Mesenchymal stem cell (in vitro differentiated cells and primary cell): ENCODE results near the gene ARGLU1.

ENCODE experiments used
- DNase-seq: peaks from one replicate; pipeline ENCODE4 v3.0.0-alpha.2; 2013
- H2AFZ ChIP-seq: one replicate; pipeline ENCODE4 v1.6.1; 2013; ENCODE audit warnings: low read depth, mild to moderate bottlenecking, control low read depth, inconsistent platforms, low read length, moderate library complexity
- H2AK5ac ChIP-seq: 2 replicates; pipeline ENCODE4 v1.6.1; 2013; ENCODE audit warnings: low read length, moderate library complexity, mild to moderate bottlenecking, inconsistent platforms; ENCODE audit not compliant: severe bottlenecking
- H2BK120ac ChIP-seq: one replicate; pipeline ENCODE4 v1.6.1; 2013; ENCODE audit warnings: low read depth, mild to moderate bottlenecking, inconsistent platforms, low read length, moderate library complexity
- H2BK12ac ChIP-seq, 2 experiments: one replicate each; pipeline ENCODE4 v1.6.1; 2013; ENCODE audit warnings: inconsistent platforms in 2 of 2, low read length in 2 of 2, mild to moderate bottlenecking in 2 of 2, moderate library complexity in 2 of 2, control low read depth in 1 of 2
- H2BK15ac ChIP-seq: one replicate; pipeline ENCODE4 v1.6.1; 2013; ENCODE audit warnings: mild to moderate bottlenecking, low read depth, inconsistent platforms; ENCODE audit not compliant: poor library complexity, severe bottlenecking
- H2BK5ac ChIP-seq: 2 replicates; pipeline ENCODE4 v1.6.1; 2013; ENCODE audit warnings: low read depth, mild to moderate bottlenecking, low read length, control low read depth, inconsistent platforms; ENCODE audit not compliant: poor library complexity, severe bottlenecking
- H3K14ac ChIP-seq, 2 experiments: one replicate each; pipeline ENCODE4 v1.6.1; 2013; ENCODE audit warnings: inconsistent platforms in 2 of 2, low read length in 2 of 2, control low read depth in 1 of 2, mild to moderate bottlenecking in 1 of 2, moderate library complexity in 1 of 2
- H3K18ac ChIP-seq, 2 experiments: one replicate each; pipeline ENCODE4 v1.6.1; 2013; ENCODE audit warnings: inconsistent platforms in 2 of 2, low read length in 2 of 2, control low read depth in 1 of 2, low read depth in 1 of 2, mild to moderate bottlenecking in 1 of 2
- H3K23ac ChIP-seq, 2 experiments: one replicate each; pipeline ENCODE4 v1.6.1; 2013; ENCODE audit warnings: inconsistent platforms in 2 of 2, low read length in 2 of 2, mild to moderate bottlenecking in 2 of 2, moderate library complexity in 2 of 2, control low read depth in 1 of 2
- H3K27ac ChIP-seq: 2 replicates; pipeline ENCODE4 v1.5.1; 2013; ENCODE audit warnings: mild to moderate bottlenecking, moderate library complexity, low read length, control low read depth, inconsistent platforms; ENCODE audit not compliant: poor library complexity, severe bottlenecking
- H3K27me3 ChIP-seq, 2 experiments: 2 replicates each; pipeline versions ENCODE4 v1.6.1 to v1.7.0; 2013; ENCODE audit warnings: low read length in 2 of 2, mild to moderate bottlenecking in 2 of 2, moderate library complexity in 2 of 2, control low read depth in 1 of 2, inconsistent platforms in 1 of 2; ENCODE audit not compliant: control insufficient read depth in 1 of 2, insufficient read depth in 1 of 2
- H3K36me3 ChIP-seq, 2 experiments: 2 replicates each; pipeline versions ENCODE4 v1.6.1 to v1.7.0; 2013; ENCODE audit warnings: low read length in 2 of 2, control low read depth in 1 of 2, inconsistent platforms in 1 of 2, low read depth in 1 of 2, mild to moderate bottlenecking in 1 of 2; ENCODE audit not compliant: insufficient read depth in 2 of 2, control insufficient read depth in 1 of 2
- H3K4ac ChIP-seq, 2 experiments: one replicate each; pipeline ENCODE4 v1.6.1; 2013; ENCODE audit warnings: inconsistent platforms in 2 of 2, low read length in 2 of 2, mild to moderate bottlenecking in 2 of 2, moderate library complexity in 2 of 2, control low read depth in 1 of 2, low read depth in 1 of 2
- H3K4me1 ChIP-seq: 2 replicates; pipeline ENCODE4 v1.6.1; 2013; ENCODE audit warnings: low read depth, low read length, control low read depth; ENCODE audit not compliant: control insufficient read depth, insufficient read depth
- H3K4me2 ChIP-seq: 2 replicates; pipeline ENCODE4 v1.6.1; 2013; ENCODE audit warnings: low read length, mild to moderate bottlenecking, inconsistent platforms; ENCODE audit not compliant: poor library complexity, severe bottlenecking
- H3K4me3 ChIP-seq, 2 experiments: 2 replicates each; pipeline versions ENCODE4 v1.5.1 to v1.7.0; 2013; ENCODE audit warnings: low read length in 2 of 2, mild to moderate bottlenecking in 2 of 2, control low read depth in 1 of 2, low read depth in 1 of 2; ENCODE audit not compliant: insufficient read depth in 1 of 2
- H3K79me1 ChIP-seq: replicated peaks from 2 replicates; pipeline ENCODE4 v1.6.1; 2013; ENCODE audit warnings: mild to moderate bottlenecking, control low read depth, low read length, inconsistent platforms; ENCODE audit not compliant: poor library complexity, severe bottlenecking
- H3K9ac ChIP-seq: 2 replicates; pipeline ENCODE4 v1.7.0; 2013; ENCODE audit warnings: mild to moderate bottlenecking, low read length, moderate library complexity
- H3K9me3 ChIP-seq: 2 replicates; pipeline ENCODE4 v1.7.0; 2013; ENCODE audit warnings: mild to moderate bottlenecking, low read length; ENCODE audit not compliant: control insufficient read depth
- H4K8ac ChIP-seq: one replicate; pipeline ENCODE4 v1.6.1; 2013; ENCODE audit warnings: inconsistent platforms, mild to moderate bottlenecking, low read length, moderate library complexity
- H4K91ac ChIP-seq: one replicate; pipeline ENCODE4 v1.6.1; 2013; ENCODE audit warnings: mild to moderate bottlenecking, low read length, inconsistent platforms
- WGBS: methylation state at CpG from one replicate; pipeline ENCODE4 v1.1.7; 2013; ENCODE audit warnings: mixed read lengths; 5-methylcytosine and 5-hydroxymethylcytosine counted together

Gene ARGLU1

DNA sequence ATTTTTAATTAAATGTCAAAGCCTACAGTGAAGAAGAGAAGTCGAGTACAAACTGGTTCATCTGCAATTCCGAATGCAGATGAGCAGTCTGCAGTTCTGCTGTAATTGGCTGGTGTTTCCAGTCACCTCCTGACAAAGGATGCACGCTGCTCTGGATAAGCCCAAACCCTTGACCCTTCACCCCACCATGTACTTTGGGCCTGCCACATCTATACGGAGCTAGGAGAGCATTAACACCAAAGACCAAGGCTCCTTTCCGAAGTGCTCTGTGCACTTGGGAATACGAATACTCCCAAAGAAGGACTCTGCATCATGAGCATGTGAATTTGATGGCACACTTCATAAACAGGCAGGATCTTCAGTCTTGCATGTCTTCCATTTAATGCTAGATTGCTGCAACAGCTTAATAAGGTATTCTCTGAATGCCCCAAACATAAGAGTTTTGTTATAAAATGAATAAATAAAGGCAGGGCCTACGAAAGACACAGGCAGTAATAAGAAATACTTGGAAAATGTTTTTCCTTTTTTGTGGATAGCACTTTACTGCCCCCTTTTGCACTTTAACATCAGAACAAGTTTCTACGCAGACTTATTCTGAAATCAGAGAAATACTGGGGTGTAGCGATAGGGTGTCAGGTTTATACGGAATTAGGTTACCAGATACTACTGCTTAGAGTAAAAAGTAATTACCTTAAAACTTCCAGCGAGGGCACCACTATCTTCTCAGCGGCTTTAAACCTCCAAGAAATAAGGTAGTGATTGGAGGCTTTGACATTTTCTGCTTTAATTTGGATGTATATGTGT lies 47.5 kb downstream of the ARGLU1 start:
- Histone ChIP-seq H3K27me3 (no peaks in the 10 kb centered on the region), H2BK120ac (no peak overlapping the region), H3K36me3 (peaks cover 0 to 6% of the 10 kb centered on the region in 2 experiments), H3K18ac (peak overlapping the region; percentile 13 to 82), H3K9ac (no peak overlapping the region), H2AK5ac (no peak overlapping the region), H2AFZ (no peak overlapping the region), H4K8ac (peak overlapping the region; percentile 88), H4K91ac (peak overlapping the region; percentile 40), H3K4me1 (peaks cover 16% of the 10 kb centered on the region), H3K4me2 (no peak overlapping the region), H3K27ac (no peak overlapping the region), H3K79me1 (peaks cover 4% of the 10 kb centered on the region), H3K14ac (no peak overlapping the region), H2BK5ac (no peak overlapping the region), H2BK15ac (no peak overlapping the region), H3K23ac (no peak overlapping the region), H3K4me3 (no peak overlapping the region), H3K9me3 (no peaks in the 10 kb centered on the region), H2BK12ac (peak overlapping the region; percentile 7 to 43), H3K4ac (no peak overlapping the region)
- WGBS = 75% methylated on average over 8 of the region's 12 CpGs
- DNase-seq = peak; percentile 51

DNA sequence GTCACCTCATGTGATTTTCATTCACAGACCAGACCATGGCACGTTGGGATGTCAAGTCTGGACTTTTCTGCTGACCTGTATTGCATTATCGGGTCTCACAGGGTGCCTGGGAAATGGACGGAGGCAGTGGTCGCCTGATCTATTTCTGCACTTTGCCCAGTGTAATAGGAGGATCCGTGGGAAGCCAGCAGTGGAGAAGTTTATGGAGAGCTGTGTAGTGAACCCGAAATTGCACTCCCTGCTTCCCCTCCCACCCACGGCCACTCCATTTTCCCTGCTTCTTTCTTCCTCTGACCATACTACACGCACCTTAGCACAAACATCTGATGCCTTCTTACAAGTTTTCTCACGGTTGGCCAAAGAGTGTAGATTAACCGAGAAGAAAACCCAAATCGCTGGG lies 49.4 kb downstream of the ARGLU1 start:
- H3K4me3 ChIP-seq = no peak overlapping the region
- peak overlapping the region; percentile 21 for H2AK5ac ChIP-seq
- no peak overlapping the region for H4K8ac ChIP-seq
- H3K4me2 ChIP-seq = no peak overlapping the region
- H2BK5ac ChIP-seq = no peak overlapping the region
- no peak overlapping the region for H3K23ac ChIP-seq
- no peak overlapping the region for H3K4ac ChIP-seq
- H3K18ac ChIP-seq = no peak overlapping the region
- no peaks in the 10 kb centered on the region for H3K27me3 ChIP-seq
- no peak overlapping the region for H2BK120ac ChIP-seq
- no peak overlapping the region for H3K9ac ChIP-seq
- H3K36me3 ChIP-seq = peaks cover 0 to 5% of the 10 kb centered on the region in 2 experiments
- H2BK15ac ChIP-seq = no peak overlapping the region
- DNase-seq = no peak
- no peak overlapping the region for H2AFZ ChIP-seq
- no peak overlapping the region for H4K91ac ChIP-seq
- H3K79me1 ChIP-seq = peaks cover 4% of the 10 kb centered on the region
- no peak overlapping the region for H3K27ac ChIP-seq
- peaks cover 14% of the 10 kb centered on the region for H3K4me1 ChIP-seq
- H3K14ac ChIP-seq = no peak overlapping the region
- peak overlapping the region; percentile 16 to 61 for H2BK12ac ChIP-seq
- WGBS = 93% methylated on average over 11 of the region's 11 CpGs
- no peaks in the 10 kb centered on the region for H3K9me3 ChIP-seq

DNA sequence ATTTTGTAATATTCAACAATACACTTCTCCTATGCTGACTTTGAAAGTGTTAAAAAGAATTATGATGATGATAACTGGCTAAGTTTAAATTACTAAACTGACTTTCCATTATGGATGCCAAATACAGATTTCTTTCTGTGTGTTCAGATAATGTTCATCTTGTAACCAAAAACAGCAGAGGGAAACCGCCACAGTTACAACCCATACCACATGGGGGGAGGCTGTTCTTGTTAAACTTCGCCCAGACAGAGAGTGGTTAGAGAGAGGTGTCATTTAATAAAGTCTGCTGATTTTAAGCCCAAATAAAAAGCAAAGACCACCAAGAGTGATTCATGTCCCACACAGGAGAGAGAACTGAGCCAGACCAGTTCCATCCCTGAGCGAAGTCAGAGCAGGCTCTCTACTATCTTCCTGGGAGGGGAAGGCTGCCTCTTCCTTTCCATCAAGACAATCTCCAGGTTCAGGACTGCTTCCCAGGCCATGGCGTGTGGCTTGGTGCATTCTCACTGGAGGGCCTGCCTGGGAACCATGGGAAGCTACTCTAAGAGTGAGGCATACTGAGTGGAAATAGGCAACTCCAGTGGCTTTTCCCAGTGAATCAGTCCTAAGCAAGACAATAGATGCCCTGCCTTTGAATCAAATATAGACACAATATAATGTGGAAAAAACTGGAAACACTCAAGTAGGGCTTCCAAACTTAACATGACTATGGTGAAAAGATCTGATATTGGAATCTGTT lies 50.7 kb downstream of the ARGLU1 start:
- WGBS = 100% methylated on average over 3 of the region's 4 CpGs

DNA sequence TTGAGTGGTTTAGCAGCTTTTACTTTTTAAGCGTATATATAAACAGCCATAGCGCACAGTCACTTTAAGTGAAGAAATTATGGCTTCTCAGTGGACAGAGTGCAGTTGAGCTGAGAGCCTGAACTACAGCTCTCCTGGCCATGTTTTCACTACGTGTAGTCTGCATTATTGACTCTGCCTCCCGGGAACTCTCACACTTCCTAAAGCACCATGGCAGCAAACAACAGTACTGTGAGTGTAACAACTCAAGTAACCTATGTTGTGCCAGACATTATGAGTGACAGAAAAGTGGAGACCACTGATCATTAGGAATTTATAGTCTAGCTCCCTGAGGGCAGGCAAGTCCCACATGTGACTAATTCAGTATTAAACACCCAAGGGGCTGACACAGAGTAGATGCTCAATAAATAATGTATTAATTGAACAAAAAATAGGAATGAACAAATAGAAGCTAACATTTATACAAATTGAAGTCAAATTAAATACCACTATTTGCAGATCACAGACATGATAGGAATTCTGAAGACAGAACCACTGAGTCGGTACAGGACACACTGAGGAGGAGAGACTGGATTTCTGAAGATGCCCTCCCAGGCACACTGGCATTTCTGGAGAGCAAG lies 52.2 kb downstream of the ARGLU1 start:
- 90% methylated on average over 5 of the region's 5 CpGs for WGBS
- H3K9me3 ChIP-seq = no peaks in the 10 kb centered on the region
- H3K14ac ChIP-seq = no peak overlapping the region
- peaks cover 3% of the 10 kb centered on the region for H3K79me1 ChIP-seq
- H2BK15ac ChIP-seq = no peak overlapping the region
- H2BK5ac ChIP-seq = no peak overlapping the region
- no peak overlapping the region for H3K9ac ChIP-seq
- no peak overlapping the region for H2AFZ ChIP-seq
- H2BK120ac ChIP-seq = no peak overlapping the region
- peak overlapping the region; percentile 59 for H4K8ac ChIP-seq
- H3K4ac ChIP-seq = no peak overlapping the region
- peaks cover 0 to 10% of the 10 kb centered on the region in 2 experiments for H3K36me3 ChIP-seq
- no peak overlapping the region for H4K91ac ChIP-seq
- H3K4me3 ChIP-seq = no peak overlapping the region
- DNase-seq = no peak
- H2AK5ac ChIP-seq = no peak overlapping the region
- H2BK12ac ChIP-seq = no peak overlapping the region
- H3K4me1 ChIP-seq = peaks cover 9% of the 10 kb centered on the region
- no peak overlapping the region for H3K23ac ChIP-seq
- peak overlapping the region; percentile 28 to 69 for H3K18ac ChIP-seq
- no peaks in the 10 kb centered on the region for H3K27me3 ChIP-seq
- no peak overlapping the region for H3K27ac ChIP-seq
- H3K4me2 ChIP-seq = no peak overlapping the region

More for the DNA sequence above, 50.7 kb downstream of the ARGLU1 start:
- no peak overlapping the region for H3K4me3 ChIP-seq
- H3K9ac ChIP-seq = no peak overlapping the region
- no peak overlapping the region for H4K91ac ChIP-seq
- no peaks in the 10 kb centered on the region for H3K9me3 ChIP-seq
- H2BK120ac ChIP-seq = peak overlapping the region; percentile 54
- H3K18ac ChIP-seq = no peak overlapping the region
- peaks cover 3% of the 10 kb centered on the region for H3K79me1 ChIP-seq
- DNase-seq = no peak
- no peak overlapping the region for H2BK5ac ChIP-seq
- H3K4me2 ChIP-seq = no peak overlapping the region
- H2AFZ ChIP-seq = no peak overlapping the region
- H4K8ac ChIP-seq = peak overlapping the region; percentile 32
- H2BK12ac ChIP-seq = no peak overlapping the region
- H3K27me3 ChIP-seq = no peaks in the 10 kb centered on the region
- H2BK15ac ChIP-seq = no peak overlapping the region
- H3K23ac ChIP-seq = no peak overlapping the region
- no peak overlapping the region for H2AK5ac ChIP-seq
- peaks cover 8% of the 10 kb centered on the region for H3K4me1 ChIP-seq
- peaks cover 0 to 5% of the 10 kb centered on the region in 2 experiments for H3K36me3 ChIP-seq
- H3K4ac ChIP-seq = no peak overlapping the region
- H3K14ac ChIP-seq = no peak overlapping the region
- H3K27ac ChIP-seq = no peak overlapping the region
